Measurements from ENCODE around the gene MFAP2.
"Not testable (repeated sequence)": the region's sequence is repeated elsewhere in the genome, so short reads cannot be mapped to it uniquely, and the experiment has no call there.

The MFAP2 gene

GRCh38 chr1:16964169-16964568 is 16.3 kb downstream of the MFAP2 start:
- not testable (repeated sequence) for DNase-seq (ENCODE audit: low read depth in 2 of 2, low spot score in 1 of 2)

DNA sequence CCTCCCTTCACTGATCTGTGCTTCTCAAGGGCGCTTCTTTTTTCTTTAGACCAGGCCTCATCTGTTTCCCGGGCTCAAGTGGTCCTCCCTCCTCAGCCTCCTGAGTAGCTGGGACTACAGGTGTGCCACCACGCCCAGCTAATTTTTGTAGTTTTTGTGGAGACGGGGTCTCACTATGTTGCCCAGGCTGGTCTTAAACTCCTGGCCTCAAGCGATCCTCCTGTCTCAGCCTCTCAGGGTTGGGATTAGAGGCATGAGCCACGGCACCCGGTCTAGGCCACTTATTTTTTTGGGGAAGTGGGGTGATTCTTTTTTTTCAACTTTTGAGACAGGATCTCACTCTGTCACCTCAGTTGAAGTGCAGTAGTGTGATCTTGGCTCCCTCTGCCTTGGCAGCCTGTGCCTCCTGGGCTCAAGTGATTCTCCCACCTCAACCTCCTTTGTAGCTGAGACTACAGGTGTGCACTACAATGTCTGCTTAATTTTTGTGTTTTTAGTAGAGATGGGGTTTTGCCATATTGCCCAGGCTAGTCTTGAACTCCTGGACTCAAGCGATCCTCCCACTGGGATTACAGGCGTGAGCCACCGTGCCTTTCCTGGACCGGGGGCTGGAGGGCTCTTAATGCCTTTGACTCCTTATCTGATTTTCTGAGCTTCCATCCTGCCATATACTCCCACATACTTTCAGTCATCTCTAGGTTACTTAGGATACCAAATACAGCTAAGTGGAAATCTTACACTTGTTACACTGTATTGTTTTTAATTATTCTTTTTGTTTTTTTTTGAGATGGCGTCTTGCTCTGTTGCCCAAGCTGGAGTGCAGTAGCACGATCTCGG is 18.9 kb downstream of the MFAP2 start:
- no peak for DNase-seq (ENCODE audit: low read depth in 2 of 2, low spot score in 1 of 2)

DNA sequence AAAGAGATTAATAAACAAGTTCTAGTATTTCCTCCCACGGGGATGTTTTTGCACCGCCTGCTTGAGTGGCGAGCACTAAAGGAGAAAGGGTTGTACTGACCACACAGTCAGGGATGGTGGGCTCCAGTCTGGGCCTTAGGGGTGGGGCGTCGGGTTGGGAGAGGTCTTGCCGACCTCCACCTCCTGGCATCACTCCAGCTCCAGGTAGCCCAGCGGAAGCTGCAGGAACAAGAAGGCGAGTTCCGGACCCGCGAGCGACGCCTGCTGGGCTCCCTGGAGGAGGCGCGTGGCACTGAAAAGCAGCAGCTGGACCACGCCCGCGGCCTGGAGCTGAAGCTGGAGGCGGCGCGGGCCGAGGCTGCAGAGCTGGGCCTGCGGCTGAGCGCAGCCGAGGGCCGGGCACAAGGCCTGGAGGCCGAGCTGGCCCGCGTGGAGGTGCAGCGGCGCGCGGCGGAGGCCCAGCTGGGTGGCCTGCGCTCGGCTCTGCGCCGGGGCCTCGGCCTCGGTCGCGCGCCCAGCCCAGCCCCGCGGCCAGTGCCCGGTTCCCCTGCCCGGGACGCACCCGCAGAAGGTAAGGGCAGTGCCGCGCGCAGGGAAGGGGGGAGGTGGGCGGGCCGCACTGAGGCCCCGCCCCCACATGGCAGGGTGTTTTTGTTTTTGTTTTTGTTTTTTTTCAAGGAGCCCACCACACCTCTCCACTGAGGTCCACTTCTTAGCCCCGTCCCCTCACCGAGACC is 19.7 kb downstream of the MFAP2 start:
- peak; percentile 35 to 59 for DNase-seq (ENCODE audit: low read depth in 2 of 2, low spot score in 1 of 2)

GRCh38 chr1:16958475-16958874 is 21.9 kb downstream of the MFAP2 start:
- no peak for DNase-seq (ENCODE audit: low read depth in 2 of 2, low spot score in 1 of 2)

DNA sequence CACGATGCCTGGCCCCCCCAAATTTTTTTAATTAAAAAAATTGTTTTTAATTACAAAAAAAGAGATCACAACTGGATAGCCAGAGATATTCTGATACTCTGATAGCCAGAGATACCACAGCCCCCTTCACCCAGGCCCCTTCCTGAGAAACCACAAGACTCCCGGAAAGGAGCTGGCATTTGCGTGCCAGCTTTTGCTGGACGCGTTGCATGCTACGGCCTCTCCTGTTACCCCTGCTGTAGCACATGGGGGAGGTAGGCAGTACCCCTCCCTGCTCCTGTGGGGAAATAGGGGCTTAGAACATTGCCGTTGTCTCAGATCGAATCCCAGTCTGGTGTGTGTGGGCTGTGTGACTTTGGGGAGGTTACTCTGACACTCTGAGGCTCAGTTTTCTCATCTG is 22.7 kb downstream of the MFAP2 start:
- DNase-seq (ENCODE audit: low read depth in 2 of 2, low spot score in 1 of 2) = no peak

DNA sequence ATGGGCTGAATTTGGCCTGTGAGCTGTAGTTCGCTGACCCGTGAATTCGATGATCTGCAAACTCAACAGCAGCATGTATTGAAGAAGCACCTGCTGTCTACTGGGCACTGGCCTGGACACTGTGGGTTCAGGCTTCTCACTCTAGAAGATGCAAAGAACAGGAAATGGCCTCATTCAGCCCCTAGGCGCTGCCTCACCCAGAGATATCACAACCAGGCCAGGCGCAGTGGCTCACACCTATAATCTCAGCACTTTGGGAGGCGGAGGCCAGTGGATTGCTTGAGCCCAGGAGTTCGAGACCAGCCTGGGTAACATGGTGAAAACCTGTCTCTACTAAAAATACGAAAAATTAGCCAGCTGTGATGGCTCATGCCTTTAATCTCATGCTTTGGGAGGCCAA is 23.6 kb downstream of the MFAP2 start:
- DNase-seq (ENCODE audit: low read depth in 2 of 2, low spot score in 1 of 2) = no peak

DNA sequence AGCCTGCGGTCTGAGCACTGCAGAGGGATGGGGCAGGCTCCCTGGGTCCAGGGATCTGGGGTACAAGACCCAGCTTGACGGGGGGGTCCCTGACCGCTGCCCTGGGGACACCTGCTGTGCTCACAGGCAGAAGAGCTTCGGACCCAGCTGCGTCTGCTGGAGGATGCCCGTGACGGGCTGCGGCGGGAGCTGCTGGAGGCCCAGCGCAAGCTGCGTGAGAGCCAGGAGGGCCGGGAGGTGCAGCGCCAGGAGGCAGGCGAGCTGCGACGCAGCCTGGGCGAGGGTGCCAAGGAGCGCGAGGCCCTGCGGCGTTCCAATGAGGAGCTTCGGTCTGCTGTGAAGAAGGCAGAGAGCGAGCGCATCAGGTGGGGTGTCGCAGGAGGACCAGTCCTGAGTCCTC is 25.2 kb downstream of the MFAP2 start:
- no peak for DNase-seq (ENCODE audit: low read depth in 2 of 2, low spot score in 1 of 2)

DNA sequence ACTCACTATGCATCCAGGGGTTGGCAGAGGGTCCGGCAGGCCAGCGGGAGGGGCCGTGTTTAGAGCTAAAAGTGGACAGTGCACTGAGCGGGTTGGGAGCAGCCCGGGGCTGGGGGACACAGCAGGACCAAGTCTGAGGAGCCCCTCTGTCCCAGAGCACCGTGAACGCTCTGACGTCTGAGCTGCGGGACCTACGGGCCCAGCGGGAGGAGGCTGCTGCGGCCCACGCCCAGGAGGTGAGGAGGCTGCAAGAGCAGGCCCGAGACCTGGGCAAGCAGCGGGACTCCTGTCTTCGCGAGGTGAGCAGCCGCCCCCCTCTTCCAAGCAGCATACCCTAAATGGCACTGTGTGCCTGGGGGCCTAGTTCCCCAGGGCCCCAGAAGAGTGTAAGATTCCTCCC is 25.8 kb downstream of the MFAP2 start:
- no peak for DNase-seq (ENCODE audit: low read depth in 2 of 2, low spot score in 1 of 2)

GRCh38 chr1:16952376-16952775 is 28.0 kb downstream of the MFAP2 start:
- DNase-seq (ENCODE audit: low read depth in 2 of 2, low spot score in 1 of 2) = not testable (repeated sequence)

GRCh38 chr1:16949026-16949425 is 31.4 kb downstream of the MFAP2 start:
- not testable (repeated sequence) for DNase-seq (ENCODE audit: low read depth in 2 of 2, low spot score in 1 of 2)

DNA sequence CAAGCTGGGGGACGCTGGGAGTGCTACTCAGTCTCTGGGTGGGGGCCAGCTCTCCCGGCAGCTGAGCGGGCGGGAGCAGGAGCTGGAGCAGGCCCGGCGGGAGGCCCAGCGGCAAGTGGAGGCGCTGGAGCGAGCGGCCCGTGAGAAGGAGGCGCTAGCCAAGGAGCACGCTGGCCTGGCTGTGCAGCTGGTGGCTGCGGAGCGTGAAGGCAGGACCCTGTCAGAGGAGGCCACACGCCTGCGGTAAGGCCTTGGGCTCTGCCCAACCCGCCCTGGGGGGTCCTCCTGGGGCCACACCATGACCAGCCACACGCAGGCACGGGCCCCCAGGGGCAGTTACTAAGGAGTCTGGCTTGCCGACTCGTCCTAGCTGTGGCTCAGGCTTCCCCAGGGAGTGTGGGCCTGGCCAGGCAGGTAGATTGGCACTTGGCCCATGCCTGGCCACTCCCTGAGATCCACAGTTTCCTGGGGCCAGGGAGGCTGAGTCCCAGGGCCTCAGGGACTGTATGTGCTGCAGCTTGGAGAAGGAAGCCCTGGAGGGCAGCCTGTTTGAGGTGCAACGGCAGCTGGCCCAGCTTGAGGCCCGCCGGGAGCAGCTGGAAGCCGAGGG is 32.0 kb downstream of the MFAP2 start:
- DNase-seq (ENCODE audit: low read depth in 2 of 2, low spot score in 1 of 2) = not testable (repeated sequence)

GRCh38 chr1:16946646-16947045 is 33.8 kb downstream of the MFAP2 start:
- DNase-seq (ENCODE audit: low read depth in 2 of 2, low spot score in 1 of 2) = no peak

- not testable (repeated sequence) for DNase-seq (ENCODE audit: low read depth in 2 of 2, low spot score in 1 of 2)
Measured at GRCh38 chr1:16946185-16946584, 34.2 kb downstream of the MFAP2 start.

- not testable (repeated sequence) for DNase-seq (ENCODE audit: low read depth in 2 of 2, low spot score in 1 of 2)
Measured at GRCh38 chr1:16945512-16945911, 34.9 kb downstream of the MFAP2 start.

DNA sequence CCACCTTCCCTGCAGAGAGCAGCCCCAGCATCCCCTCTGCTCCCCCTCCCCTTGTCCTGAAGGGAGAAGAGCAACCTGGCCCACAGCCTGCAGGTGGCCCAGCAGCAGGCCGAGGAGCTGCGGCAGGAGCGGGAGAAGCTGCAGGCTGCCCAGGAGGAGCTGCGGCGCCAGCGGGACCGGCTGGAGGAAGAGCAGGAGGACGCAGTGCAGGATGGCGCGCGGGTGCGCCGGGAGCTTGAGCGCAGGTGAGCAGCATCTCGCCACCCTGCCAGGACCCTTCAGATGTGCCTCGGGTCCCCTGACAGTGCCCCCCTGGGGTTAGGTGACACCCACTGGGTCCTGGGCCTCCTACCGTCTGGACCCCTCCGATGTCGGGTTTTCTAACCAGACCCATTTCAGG is 36.4 kb downstream of the MFAP2 start:
- DNase-seq (ENCODE audit: low read depth in 2 of 2, low spot score in 1 of 2) = no peak

GRCh38 chr1:16939386-16940180 is 40.8 kb downstream of the MFAP2 start:
- DNase-seq (ENCODE audit: low read depth in 2 of 2, low spot score in 1 of 2) = not testable (repeated sequence)

DNA sequence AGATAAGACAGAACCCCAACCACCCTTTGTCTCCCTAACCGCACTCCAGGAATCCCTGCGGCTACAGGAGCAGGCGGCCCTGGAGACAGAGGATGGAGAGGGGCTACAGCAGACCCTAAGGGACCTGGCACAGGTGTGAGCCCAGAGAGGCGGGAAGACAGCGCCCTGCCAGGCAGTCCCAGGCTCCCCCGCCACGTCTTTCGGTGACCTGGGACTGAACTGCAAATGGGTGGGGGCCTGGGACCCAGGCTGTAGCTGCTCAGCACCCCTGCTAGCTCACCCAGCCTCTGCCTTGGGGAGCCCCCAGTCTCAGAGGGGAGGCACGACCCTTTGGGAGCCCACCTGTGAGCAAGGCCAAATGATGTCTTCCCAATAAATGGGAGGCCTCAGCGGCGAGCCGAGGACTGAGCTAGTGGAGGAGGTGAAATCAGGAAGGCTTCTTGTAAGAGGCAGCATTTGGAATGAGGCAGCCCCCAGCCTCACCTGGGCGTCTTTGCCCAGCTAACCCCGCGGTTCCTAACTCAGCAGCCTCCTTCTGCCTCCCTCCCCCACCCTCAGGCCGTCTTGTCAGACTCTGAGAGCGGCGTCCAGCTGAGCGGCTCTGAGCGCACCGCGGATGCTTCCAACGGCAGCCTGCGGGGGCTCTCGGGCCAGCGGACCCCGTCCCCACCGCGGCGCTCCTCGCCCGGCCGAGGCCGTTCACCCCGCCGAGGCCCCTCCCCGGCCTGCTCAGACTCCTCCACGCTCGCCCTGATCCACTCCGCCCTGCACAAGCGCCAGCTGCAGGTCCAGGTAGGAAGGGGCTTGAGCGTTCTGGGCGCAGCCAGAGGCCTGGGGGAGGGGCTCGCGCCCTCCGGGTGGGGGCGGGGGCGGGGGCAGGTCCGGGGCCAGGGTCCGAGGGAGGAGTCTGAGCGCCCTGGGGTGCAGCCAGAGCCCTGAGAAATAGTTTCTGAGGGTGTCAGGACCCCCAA is 41.8 kb downstream of the MFAP2 start:
- DNase-seq (ENCODE audit: low read depth in 2 of 2, low spot score in 1 of 2) = no peak

- DNase-seq (ENCODE audit: low read depth in 2 of 2, low spot score in 1 of 2) = not testable (repeated sequence)
Measured at GRCh38 chr1:16936580-16936979, 43.8 kb downstream of the MFAP2 start.

GRCh38 chr1:16933945-16934344 is 46.5 kb downstream of the MFAP2 start:
- DNase-seq (ENCODE audit: low read depth in 2 of 2, low spot score in 1 of 2) = not testable (repeated sequence)

Measured in stimulated activated CD8-positive, alpha-beta memory T cell treated with anti-CD3 and anti-CD28 coated beads, Interleukin-4, amount 100 ng/mL, for 1 hour (primary cell).